GM12864 (cell line): Measurements from ENCODE around the gene ZNF799.
"Not testable (repeated sequence)": the region's sequence is repeated elsewhere in the genome, so short reads cannot be mapped to it uniquely, and the experiment has no call there.

Source experiments
- DNase-seq: peaks from one replicate; pipeline ENCODE4 v3.0.0-alpha.2; 2011; ENCODE audit warnings: low read depth
- H3K4me3 ChIP-seq: 2 replicates; pipeline ENCODE4 v1.5.1; 2011; ENCODE audit warnings: mild to moderate bottlenecking, low read depth, low read length, control low read depth
- CTCF ChIP-seq: IDR thresholded peaks from 2 replicates; pipeline ENCODE4 v1.5.1; 2011; ENCODE audit warnings: low read depth, mild to moderate bottlenecking, moderate library complexity, low read length, control low read depth, inconsistent platforms; ENCODE audit errors: missing control alignments

Gene ZNF799

DNA sequence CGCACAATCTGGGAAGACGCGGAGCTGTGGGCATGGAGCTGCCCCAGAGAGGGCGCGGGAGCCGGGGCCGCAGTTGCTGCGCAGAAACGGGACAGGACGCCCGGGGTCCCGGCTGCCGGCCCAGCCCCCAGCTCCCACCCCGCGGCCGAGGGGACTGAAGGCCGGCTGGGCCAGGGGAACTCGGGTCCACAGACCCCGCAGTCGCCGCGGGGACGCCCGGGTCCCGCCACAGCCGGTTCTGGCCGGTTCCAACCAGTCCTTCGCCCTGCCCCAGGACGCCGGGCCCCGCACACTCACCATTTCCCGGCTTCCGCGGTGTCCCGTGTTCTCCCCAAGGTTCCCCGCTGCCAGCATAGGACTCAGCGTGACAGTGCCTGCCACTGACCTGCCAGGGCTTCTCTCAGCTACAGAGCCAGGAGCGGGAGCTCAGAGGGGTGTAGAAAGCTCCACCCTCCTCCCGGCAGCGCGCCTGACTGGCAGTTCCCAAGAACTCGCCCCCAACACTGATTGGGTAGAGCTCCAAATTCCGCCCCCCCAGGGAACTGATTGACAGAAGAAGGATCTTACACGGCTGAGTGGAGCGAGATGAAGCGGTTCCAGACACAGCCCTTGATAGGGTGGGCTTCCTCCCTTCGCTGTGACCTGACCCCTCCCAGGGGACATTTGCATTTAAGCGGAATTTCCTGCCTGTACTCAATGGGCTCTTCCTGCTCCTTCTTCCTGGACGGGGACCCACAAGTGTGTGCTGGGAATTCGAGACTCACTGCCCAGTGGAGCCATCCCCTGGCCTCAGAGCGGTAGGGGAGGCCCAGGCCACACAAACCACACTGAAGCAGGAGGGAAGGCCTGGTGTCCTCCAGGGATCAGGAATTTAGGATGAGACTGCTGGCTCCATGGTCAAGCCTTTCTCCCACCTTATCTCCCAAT, 35.6 kb downstream of the ZNF799 start, which contains the start of gene ZNF442:
Gene ZNF442, minus strand, starts transcription at position 448 of the 927 bp plus-strand sequence. CDS start 2,052 bp downstream, outside the sequence.
- H3K4me3 ChIP-seq = peak within 1 kb of the TSS; percentile 89
- peak; percentile 90 for DNase-seq
- TF ChIP-seq CTCF = peak; percentile 36

DNA sequence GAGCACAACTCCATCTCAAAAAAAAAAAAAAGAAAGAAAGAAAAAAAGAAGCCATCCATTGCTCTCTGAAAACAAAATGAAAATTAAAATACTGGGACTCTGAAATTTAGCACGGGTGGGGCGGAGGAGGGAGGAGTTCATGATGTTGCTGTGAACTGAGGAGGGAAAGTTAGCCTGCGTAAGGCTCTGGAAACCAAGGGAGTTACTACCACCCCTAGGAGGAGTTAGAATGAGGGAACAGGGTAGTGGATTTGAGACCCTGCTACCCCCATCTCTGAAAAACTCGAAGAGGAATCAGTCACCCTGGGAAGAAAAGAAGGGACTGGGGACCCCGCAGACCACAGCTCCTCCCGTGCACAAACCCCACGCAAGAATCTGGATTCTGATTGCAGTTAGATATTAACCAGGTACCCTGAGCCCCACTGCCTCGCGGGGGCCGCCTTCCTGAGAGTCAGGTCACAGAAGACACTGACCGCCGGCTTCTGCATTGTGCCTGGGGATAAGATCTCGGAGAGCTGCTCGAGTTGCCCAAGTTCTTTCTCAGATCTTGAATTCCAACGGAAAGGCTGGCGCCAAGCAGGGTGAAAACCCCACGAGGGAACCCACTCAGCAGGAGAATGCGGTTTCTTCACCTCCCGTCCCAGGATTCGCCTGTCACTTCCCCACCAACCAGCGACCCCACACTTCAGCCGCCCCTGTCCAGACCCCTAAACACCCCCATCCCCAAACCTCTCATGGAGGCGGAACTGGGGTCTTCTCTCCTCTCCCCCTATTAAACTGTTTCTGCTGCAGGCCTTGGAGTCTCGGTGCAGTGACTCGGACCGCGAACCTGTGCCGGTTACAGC, 36.5 kb downstream of the ZNF799 start:
- no peak for TF ChIP-seq CTCF

DNA sequence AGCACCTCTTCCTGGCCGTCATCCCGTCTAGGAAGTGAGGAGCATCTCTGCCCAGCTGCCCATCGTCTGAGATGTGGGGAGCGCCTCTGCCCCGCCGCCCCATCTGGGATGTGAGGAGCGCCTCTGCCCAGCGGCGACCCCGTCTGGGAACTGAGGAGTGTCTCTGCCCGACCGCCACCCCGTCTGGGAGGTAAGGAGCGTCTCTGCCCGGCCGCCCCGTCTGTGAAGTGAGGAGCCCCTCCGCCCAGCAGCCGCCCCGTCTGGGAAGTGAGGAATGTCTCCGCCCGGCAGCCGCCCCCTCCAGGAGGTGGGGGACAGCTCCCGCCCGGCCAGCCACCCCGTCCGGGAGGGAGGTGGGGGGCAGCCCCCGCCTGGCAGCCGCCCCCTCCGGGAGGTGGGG, 38.8 kb downstream of the ZNF799 start:
- H3K4me3 ChIP-seq, DNase-seq: not testable (repeated sequence)

More for the DNA sequence above, 36.5 kb downstream of the ZNF799 start:
- DNase-seq = no peak
- H3K4me3 ChIP-seq = peak overlapping the region; percentile 89

- no peak overlapping the region for H3K4me3 ChIP-seq
Measured at GRCh38 chr19:12353375-12353774, 47.7 kb downstream of the ZNF799 start.

GRCh38 chr19:12350890-12351197, 50.2 kb downstream of the ZNF799 start:
- no peak overlapping the region for H3K4me3 ChIP-seq
- TF ChIP-seq CTCF = no peak
- DNase-seq = no peak

More at GRCh38 chr19:12353375-12353774, 47.7 kb downstream of the ZNF799 start:
- DNase-seq = no peak
- no peak for TF ChIP-seq CTCF

GRCh38 chr19:12350185-12350889, 50.7 kb downstream of the ZNF799 start:
- H3K4me3 ChIP-seq = no peak overlapping the region
- DNase-seq = no peak
- no peak for TF ChIP-seq CTCF

GRCh38 chr19:12346896-12347295, 54.2 kb downstream of the ZNF799 start:
- TF ChIP-seq CTCF = peak; percentile 8
- no peak for DNase-seq
- no peak overlapping the region for H3K4me3 ChIP-seq
